Right ventricle myocardium superior (tissue), 1 donor: ENCODE results near the gene CACNA1A. TPM values are rescaled to one million over a fixed set of nuclear protein-coding genes. Genes with fewer than 3 reads are reported as not detected.
"Not testable (repeated sequence)": the region's sequence is repeated elsewhere in the genome, so short reads cannot be mapped to it uniquely, and the experiment has no call there.

ENCODE experiments used
- ATAC-seq: fragments of 200-7000 bp; cut with Tn5 transposase; one replicate; pipeline ENCODE4 v1.9.1; 2020; ENCODE audit warnings: mild to moderate bottlenecking; ENCODE audit not compliant: poor library complexity
- DNase-seq: peaks from one replicate; pipeline ENCODE4 v3.0.0-alpha.2; 2020
- intact Hi-C: fragments of 100-400 bp; cut with DNase I; formaldehyde crosslinking; loops from one replicate; pipeline ENCODE4 v1.11.2; 2022
- total RNA-seq: library from RNA; stranded (reverse); fragmentation: NEBNext Ultra II Directional; extraction: Animal tissue kit (Norgen Biotek cat#: 25700); gene quantifications from one replicate; pipeline ENCODE4 v1.2.1, GENCODE V29; 2021
- donor health status: DM: no; HTN: yes; CAD: no; lungs with severe emphysema.

Gene CACNA1A
- total RNA-seq, 1 donor from 2014 or later: 1.00 TPM

DNA sequence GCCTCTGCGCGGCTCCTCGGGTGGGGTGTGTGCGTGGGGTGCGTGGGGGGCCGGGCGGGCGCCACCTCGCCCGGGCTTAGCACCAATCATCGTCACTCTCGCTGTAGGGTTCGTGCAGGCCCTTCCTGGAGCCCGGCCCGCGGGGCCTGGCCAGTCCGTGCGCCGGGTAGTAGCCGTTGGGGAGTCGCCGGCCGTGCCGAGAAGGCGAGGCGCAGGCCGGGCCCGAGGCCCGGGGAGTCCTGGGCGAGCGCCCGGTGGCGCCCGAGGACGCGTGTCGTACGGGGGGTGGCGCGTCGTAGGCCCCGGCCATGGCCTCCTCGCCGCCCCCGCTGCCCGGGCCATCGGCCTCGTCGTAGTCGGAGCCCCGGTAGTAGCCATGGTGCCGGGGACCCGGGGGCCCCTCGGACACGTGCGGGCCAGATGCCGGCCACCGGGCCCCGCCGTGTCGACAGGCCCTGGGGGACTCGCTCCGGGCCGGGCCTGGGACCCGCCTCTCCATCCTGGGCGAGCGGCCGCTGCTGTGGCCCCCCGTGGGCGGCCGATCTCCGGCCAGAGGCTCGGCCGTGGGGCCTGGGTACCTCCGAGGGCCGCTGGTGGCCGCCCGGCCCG lies 298.9 kb downstream of the CACNA1A start:
- ATAC-seq (peak; percentile 61), DNase-seq (peak; percentile 58)
- intact Hi-C loops: no loop called here

GRCh38 chr19:13206587-13206986 lies 299.7 kb downstream of the CACNA1A start:
- no peak for ATAC-seq
- intact Hi-C loops: no loop called here
- no peak for DNase-seq

- ATAC-seq, intact Hi-C loops, DNase-seq: not testable (repeated sequence)
These were observed 304.2 kb downstream of the CACNA1A start for GRCh38 chr19:13202112-13202511.

GRCh38 chr19:13198634-13199033 lies 307.6 kb downstream of the CACNA1A start:
- ATAC-seq: no peak
- intact Hi-C loops: no loop called here
- no peak for DNase-seq

DNA sequence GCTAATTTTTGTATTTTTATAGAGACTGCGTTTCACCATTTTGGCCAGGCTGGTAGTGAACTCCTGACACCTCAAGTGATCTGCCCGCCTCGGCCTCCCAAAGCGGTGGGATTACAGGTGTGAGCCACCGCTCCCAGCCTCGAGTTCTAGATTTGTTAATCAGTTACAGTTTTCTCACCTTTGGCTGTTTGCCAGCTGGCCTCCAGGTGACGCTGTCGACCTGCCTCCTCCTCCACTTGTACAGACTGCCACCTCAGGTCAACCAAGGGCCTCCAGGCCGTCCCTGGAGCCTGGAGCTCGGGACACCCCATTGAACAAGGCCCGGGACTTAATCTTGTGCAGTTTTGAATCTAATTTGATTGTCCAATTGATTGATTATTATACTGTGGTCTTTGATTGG lies 310.6 kb downstream of the CACNA1A start:
- intact Hi-C loops: no loop called here
- DNase-seq: no peak
- no peak for ATAC-seq

- DNase-seq (no peak), ATAC-seq (no peak)
- intact Hi-C loops: no loop called here
These were observed 315.3 kb downstream of the CACNA1A start for GRCh38 chr19:13190781-13191540.

DNA sequence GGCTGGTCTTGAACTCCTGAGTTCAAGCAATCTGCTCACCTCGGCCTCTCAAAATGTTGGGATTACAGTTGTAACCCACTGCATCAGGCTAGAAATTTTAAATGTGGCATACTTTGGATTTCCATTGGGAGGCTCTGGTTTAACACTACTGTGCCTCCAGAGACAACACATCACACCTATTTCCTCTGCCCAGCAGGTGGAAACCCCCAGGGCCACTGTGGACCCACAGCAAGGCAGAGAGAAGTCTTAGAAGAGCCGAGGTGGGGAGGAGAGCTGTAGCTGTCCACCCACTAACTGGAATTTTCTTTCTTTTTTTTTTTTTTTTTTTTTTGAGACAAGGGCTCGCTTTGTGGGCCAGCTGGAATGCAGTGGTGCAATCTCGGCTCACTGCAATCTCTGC lies 316.7 kb downstream of the CACNA1A start:
- no peak for DNase-seq
- ATAC-seq: no peak
- intact Hi-C loops: no loop called here

DNA sequence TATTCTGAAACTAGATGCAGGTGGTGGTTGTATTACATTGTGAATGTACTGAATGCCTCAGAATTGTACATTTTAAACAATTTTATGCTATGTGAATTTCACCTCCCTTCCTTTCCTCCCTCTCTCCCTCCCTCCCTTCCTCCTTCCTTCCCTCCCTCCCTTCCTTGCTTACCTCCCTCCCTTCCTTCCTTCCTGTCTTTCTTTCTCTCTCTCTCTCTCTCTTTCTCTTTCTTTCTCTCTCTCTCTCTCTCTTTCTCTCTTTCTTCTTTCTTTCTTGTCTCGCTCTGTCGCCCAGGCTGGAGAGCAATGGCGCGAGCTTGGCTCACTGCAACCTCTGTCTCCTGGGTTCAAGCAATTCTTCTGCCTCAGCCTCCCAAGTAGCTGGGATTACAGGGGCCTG lies 318.9 kb downstream of the CACNA1A start:
- ATAC-seq (no peak), DNase-seq (no peak)

DNA sequence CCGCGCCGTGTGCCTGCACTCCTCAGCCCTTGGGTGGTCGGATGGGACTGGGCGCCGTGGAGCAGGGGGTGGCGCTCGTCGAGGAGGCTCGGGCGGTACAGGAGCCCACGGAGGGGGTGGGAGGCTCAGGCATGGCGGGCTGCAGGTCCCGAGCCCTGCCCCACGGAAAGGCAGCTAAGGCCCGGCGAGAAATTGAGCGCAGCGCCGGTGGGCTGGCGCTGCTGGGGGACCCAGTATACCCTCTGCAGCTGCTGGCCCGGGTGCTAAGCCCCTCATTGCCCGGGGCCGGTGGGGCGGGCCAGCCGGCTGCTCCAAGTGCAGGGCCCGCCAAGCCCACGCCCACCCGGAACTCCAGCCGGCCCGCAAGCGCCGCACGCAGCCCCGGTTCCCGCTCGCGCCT lies 319.6 kb downstream of the CACNA1A start:
- DNase-seq, ATAC-seq, intact Hi-C loops: not testable (repeated sequence)

More for the DNA sequence above, 318.9 kb downstream of the CACNA1A start:
- intact Hi-C loops: no loop called here

DNA sequence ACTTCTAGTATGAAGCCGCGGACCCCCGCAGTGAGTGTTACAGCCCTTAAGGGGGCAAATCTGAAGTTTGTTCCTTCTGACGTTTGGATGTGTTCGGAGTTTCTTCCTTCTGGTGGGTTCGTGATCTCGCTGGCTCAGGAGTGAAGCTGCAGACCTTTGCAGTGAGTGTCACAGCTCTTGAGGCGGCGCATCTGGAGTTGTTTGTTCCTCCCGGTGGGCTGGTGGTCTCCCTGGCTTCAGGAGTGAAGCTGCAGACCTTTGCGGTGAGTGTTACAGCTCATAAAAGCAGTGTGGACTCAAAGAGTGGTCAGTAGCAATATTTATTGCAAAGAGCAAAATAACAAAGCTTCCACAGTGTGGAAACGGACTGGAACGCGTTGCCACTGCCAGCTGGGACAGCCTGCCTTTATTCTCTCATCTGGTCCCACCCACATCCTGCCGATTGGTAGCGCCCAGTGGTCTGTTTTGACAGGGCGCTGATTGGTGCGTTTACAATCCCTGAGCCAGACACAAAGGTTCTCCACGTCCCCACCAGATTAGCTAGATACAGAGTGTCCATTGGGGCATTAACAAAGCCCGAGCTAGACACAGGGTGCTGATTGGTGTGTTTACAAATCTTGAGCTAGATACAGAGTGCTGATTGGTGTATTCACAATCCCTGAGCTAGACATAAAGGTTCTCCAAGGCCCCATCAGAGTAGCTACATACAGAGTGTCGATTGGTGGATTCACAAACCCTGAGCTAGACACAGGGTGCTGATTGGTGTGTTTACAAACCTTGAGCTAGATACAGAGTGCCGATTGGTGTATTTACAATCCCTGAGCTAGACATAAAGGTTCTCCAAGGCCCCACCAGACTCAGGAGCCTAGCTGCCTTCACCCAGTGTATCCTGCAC lies 320.3 kb downstream of the CACNA1A start:
- ATAC-seq, intact Hi-C loops, DNase-seq: not testable (repeated sequence)

- intact Hi-C loops, ATAC-seq: not testable (repeated sequence)
These were observed 321.4 kb downstream of the CACNA1A start for GRCh38 chr19:13184926-13185325.

GRCh38 chr19:13181747-13182388 lies 324.4 kb downstream of the CACNA1A start:
- ATAC-seq: peak; percentile 96
- peak; percentile 89 for DNase-seq
- intact Hi-C loops: no loop called here

More at GRCh38 chr19:13184926-13185325, 321.4 kb downstream of the CACNA1A start:
- not testable (repeated sequence) for DNase-seq

- DNase-seq, ATAC-seq, intact Hi-C loops: not testable (repeated sequence)
These were observed 328.0 kb downstream of the CACNA1A start for GRCh38 chr19:13178291-13178690.

GRCh38 chr19:13177584-13177983 lies 328.7 kb downstream of the CACNA1A start:
- not testable (repeated sequence) for ATAC-seq

DNA sequence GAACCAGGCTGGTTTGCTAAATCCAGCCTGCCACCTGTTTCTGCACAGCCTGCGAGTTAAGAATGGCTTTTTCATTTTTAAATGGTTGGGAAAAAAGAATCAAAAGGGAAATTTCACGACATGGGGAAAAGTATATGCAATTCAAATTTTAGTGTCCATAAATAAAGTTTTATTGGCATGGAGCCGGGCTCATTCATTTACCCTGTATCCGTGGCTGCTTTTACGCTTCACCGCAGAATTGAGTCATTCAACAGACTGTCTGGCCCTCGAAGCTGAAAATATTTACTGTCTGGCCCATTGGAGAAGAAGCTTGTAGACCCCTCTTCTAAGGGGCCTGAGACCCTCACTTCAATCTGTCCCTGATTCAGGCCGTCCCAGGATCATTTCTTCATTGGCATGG lies 329.9 kb downstream of the CACNA1A start:
- intact Hi-C loops: no loop called here
- DNase-seq: no peak
- no peak for ATAC-seq

More at GRCh38 chr19:13177584-13177983, 328.7 kb downstream of the CACNA1A start:
- DNase-seq, intact Hi-C loops: not testable (repeated sequence)

DNA sequence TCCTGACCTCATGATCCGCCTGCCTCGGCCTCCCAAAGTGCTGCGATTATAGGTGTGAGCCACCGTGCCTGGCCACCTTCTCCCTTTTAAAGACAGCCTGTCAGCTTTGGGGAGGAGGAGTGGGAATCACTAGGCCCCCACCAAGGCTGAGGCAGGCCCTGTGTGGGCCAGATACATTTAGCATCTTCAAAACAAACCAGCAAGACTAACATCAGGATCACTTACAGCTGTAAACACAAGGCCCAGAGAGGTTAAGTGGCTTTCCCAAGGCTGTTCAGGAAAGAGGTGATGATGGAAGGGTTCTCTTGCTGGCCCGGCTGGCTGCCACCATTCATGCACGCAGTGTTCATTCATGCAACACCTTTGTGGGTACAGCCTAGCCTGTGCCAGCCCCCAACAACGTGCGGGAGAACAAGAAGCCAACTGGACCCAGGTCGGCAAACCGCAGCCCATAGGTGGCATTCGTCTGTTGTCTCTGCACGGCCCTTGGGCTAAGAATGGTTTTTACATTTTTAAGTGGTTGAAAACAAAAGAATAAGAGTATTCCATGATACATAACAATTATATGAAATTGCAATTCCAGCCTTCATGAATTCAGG lies 333.0 kb downstream of the CACNA1A start:
- ATAC-seq (no peak), DNase-seq (no peak)
- intact Hi-C loops: no loop called here

DNA sequence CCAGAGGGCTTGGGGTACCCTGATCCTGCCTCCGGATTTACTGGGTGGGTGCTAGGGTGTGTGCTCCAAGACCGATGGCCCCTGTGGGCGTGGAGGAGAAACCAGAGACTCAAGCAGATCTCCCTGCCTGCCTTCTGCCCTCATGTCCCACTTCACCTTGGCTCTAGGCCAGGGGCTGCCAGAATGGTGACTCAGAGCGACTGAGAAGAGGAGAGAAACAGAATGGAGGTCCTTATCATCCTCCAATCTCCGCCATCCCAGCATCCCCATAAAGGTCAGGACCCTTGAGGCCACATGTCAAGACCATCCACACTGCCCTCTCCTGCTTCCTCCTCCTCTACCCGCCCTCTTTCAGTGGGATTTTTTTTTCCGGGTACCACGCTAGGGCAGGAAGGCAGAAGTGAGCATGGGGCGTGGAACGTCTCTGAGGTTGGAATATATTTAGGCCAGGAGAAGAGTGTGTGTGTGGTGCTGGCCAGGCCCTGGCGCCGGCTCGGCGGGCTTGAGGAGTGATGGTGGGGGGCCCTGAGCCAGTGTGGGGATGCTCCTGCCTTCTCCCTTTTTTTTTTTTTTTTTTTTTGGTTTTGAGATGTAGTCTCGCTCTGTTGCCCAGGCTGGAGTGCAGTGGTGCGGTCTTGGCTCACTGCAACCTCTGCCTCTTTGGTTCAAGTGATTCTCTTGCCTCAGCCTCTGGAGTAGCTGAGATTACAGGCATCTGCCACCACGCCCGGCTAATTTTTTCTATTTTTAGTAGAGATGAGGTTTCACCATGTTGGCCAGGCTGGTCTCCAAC lies 333.7 kb downstream of the CACNA1A start:
- ATAC-seq (peak; percentile 56), DNase-seq (peak; percentile 88)
- intact Hi-C loops: no loop called here
